ENCODE data around the gene KLHL29.

DNA sequence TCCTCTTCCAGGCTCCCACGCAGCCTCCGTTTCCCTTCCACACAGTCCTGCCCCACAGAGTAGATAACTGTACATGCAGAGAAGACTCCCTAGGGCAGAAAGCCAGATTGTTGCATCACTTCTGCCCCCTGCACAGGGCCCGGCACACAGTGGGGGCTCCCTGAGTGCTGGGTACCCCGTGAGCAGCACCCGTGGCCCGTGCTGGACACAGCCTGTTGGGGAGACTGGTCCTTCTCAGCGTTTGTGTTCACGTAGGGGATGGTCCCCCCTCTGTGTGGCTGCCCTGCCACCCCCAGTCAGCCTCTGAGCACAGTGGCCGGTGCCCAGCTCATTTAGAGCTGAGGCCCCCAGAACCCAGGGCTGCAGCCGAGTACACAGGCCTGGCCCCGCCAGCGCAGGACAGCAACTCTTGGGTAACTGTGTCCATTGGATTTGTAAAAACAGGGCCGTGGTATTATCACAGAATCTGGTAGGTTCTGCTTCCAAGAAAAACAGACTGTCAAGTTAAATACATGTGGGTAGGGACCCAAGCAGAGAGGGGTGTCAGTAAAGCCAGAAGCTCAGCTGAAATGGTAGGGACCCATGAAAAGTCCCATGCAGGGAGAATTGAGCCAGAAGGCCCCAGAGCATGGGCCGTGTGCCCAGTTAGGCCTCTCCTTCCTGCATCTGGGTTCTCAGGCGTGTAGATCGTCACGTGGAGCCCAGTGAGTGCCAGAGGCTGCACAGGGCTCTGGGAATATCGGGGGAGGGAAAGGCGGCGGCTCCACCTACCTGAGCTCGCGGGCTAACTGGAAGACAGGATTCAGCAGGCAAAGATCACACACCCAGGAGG lies 284.6 kb downstream of the KLHL29 start:
- TF ChIP-seq, protein P1, sequence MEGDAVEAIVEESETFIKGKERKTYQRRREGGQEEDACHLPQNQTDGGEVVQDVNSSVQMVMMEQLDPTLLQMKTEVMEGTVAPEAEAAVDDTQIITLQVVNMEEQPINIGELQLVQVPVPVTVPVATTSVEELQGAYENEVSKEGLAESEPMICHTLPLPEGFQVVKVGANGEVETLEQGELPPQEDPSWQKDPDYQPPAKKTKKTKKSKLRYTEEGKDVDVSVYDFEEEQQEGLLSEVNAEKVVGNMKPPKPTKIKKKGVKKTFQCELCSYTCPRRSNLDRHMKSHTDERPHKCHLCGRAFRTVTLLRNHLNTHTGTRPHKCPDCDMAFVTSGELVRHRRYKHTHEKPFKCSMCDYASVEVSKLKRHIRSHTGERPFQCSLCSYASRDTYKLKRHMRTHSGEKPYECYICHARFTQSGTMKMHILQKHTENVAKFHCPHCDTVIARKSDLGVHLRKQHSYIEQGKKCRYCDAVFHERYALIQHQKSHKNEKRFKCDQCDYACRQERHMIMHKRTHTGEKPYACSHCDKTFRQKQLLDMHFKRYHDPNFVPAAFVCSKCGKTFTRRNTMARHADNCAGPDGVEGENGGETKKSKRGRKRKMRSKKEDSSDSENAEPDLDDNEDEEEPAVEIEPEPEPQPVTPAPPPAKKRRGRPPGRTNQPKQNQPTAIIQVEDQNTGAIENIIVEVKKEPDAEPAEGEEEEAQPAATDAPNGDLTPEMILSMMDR (conservative IDR thresholded peaks at IDR 0.05; ENCODE audit: low read depth, low read length): no peak
- TF ChIP-seq EZH2 (IDR thresholded peaks at IDR 0.05; ENCODE audit: low read length, unreplicated experiment): no peak
